Endometrium (tissue), 2 donors: Measurements from ENCODE around the gene STK39.

Source experiments
- FAIRE-seq: peaks from 2 replicates; lab custom pipeline; 2012; peaks lifted over from hg19 to GRCh38; lab: Jason Lieb, UNC
- donor health status: control.
- donor health status: control.

STK39 gene

DNA sequence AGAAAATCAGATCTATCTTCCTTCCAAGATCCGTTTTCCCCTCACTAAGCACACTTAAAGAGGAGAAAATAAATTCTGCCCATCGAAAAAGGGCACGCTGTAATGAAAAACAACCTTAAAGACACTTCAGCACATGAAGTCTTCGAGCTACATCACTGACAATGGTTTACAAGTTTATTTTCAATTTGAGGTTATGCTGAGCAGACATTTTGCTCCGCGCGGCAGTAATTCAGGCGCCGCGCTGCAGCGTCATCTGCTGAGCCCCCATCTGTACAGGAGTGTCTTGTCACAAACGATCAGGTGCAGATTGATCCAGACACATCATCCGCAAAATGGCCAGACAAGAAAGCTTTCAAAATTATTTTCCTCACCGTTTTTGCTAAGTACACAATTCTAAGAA, 341.7 kb downstream of the STK39 start:
- no peak for FAIRE-seq
